PC-3 (cell line): ENCODE data around the gene IFIT2. TPM values are rescaled to one million over a fixed set of nuclear protein-coding genes. Genes with fewer than 3 reads are reported as not detected.
A peak's percentile ranks its signal among the peaks of the same experiment; 100 is the strongest.
"Not testable (repeated sequence)": the region's sequence is repeated elsewhere in the genome, so short reads cannot be mapped to it uniquely, and the experiment has no call there.

Experiments used
- ATAC-seq: fragments of 200-7000 bp; cut with Tn5 transposase; 2 replicates; pipeline ENCODE4 v1.9.1; 2020; ENCODE audit warnings: mild to moderate bottlenecking, moderate library complexity
- BruUV-seq: library from RNA; stranded (reverse); fragments of 400-500 nt; replicated peaks from 2 replicates; lab custom pipeline; 2021; lab: Mats Ljungman, UMichigan
- CTCF ChIA-PET: fragments of 300-600 bp; sonication (Branson Sonifier 250); formaldehyde crosslinking; loops from one replicate; lab custom pipeline; 2022; ENCODE audit warnings: antibody characterized with exemption; lab: Charles Lee
- POLR2A ChIA-PET: fragments of 300-600 bp; sonication (Branson Sonifier 250); formaldehyde crosslinking; loops from one replicate; lab custom pipeline; 2022; ENCODE audit warnings: antibody characterized with exemption; ENCODE audit not compliant: unreplicated experiment; lab: Charles Lee
- DNase-seq: peaks from one replicate; pipeline ENCODE4 v3.0.0-alpha.2; 2015
- H2AFZ ChIP-seq: fragments of 300-600 bp; sonication (generic); 2 replicates; pipeline ENCODE4 v1.6.0; 2016; ENCODE audit warnings: antibody characterized with exemption, low read length
- H3F3A ChIP-seq: fragments of 300-600 bp; sonication (generic); one replicate; pipeline ENCODE4 v1.6.0; 2017; ENCODE audit warnings: antibody characterized with exemption, low read length, control low read depth, mild to moderate bottlenecking; ENCODE audit not compliant: unreplicated experiment
- H3K27ac ChIP-seq: fragments of 300-600 bp; sonication (generic); 2 replicates; pipeline ENCODE4 v1.5.1; 2016; ENCODE audit warnings: mild to moderate bottlenecking, low read length
- H3K27me3 ChIP-seq: fragments of 300-600 bp; sonication (generic); 2 replicates; pipeline ENCODE4 v1.6.1; 2016; ENCODE audit warnings: low read length, mixed read lengths
- H3K36me3 ChIP-seq: fragments of 300-600 bp; sonication (generic); 2 replicates; pipeline ENCODE4 v1.6.1; 2016; ENCODE audit warnings: low read depth, mixed run types, low read length, mixed read lengths
- H3K4me1 ChIP-seq: fragments of 300-600 bp; sonication (generic); 2 replicates; pipeline ENCODE4 v1.5.1; 2016; ENCODE audit warnings: low read length; ENCODE audit not compliant: insufficient read depth
- H3K4me2 ChIP-seq: fragments of 300-600 bp; sonication (generic); 2 replicates; pipeline ENCODE4 v1.6.0; 2016; ENCODE audit warnings: low read length
- H3K4me3 ChIP-seq: fragments of 300-600 bp; sonication (generic); 2 replicates; pipeline ENCODE4 v1.5.1; 2016; ENCODE audit warnings: mild to moderate bottlenecking, low read length, mixed read lengths
- H3K79me2 ChIP-seq: fragments of 300-600 bp; sonication (generic); 2 replicates; pipeline ENCODE4 v1.6.1; 2017; ENCODE audit warnings: low read length, mixed read lengths
- H3K9ac ChIP-seq: fragments of 300-600 bp; sonication (generic); 2 replicates; pipeline ENCODE4 v1.6.0; 2016; ENCODE audit warnings: mild to moderate bottlenecking, low read length
- H3K9me2 ChIP-seq: fragments of 300-600 bp; sonication (generic); replicated peaks from 2 replicates; pipeline ENCODE4 v1.6.1; 2016; ENCODE audit warnings: mixed run types, low read length, mixed read lengths
- H3K9me3 ChIP-seq: fragments of 300-600 bp; sonication (generic); 2 replicates; pipeline ENCODE4 v1.6.1; 2016; ENCODE audit warnings: low read length, mixed read lengths
- H4K20me1 ChIP-seq: fragments of 300-600 bp; sonication (generic); 2 replicates; pipeline ENCODE4 v1.6.1; 2016; ENCODE audit warnings: low read length, mixed read lengths
- CTCF ChIP-seq: fragments of 300-600 bp; sonication (generic); conservative IDR thresholded peaks from 2 replicates; pipeline ENCODE4 v1.5.1; 2017; ENCODE audit warnings: antibody characterized with exemption, low read depth, mild to moderate bottlenecking, low read length
- EZH2 ChIP-seq: fragments of 300-600 bp; sonication (generic); IDR thresholded peaks from one replicate; pipeline ENCODE4 v1.6.1; 2017; ENCODE audit warnings: antibody characterized with exemption, mild to moderate bottlenecking, low read length; ENCODE audit not compliant: unreplicated experiment
- EZH2phosphoT487 ChIP-seq: fragments of 300-600 bp; sonication (generic); IDR thresholded peaks from 2 replicates; pipeline ENCODE4 v1.6.1; 2018; ENCODE audit warnings: mild to moderate bottlenecking, antibody characterized with exemption, low read length, borderline replicate concordance
- intact Hi-C: fragments of 100-400 bp; cut with micrococcal nuclease; formaldehyde crosslinking; loops from 2 replicates; pipeline ENCODE4 v1.9.0; 2023
- total RNA-seq: library from RNA; depleted of rRNA; stranded (reverse); fragments of >200 nt; gene quantifications from 2 replicates; pipeline ENCODE4 v1.2.3, GENCODE V29; 2014

The IFIT2 gene
- total RNA-seq, 1 experiment from 2014 or later, result 8.6 TPM

- CTCF ChIA-PET, result not testable (repeated sequence)
Observed at GRCh38 chr10:89325081-89325480, 23.2 kb downstream of the IFIT2 start.

GRCh38 chr10:89325856-89326255, 24.0 kb downstream of the IFIT2 start:
- H3K27ac ChIP-seq, DNase-seq, H3K9ac ChIP-seq, POLR2A ChIA-PET, BruUV-seq, H2AFZ ChIP-seq, ATAC-seq, CTCF ChIA-PET, H4K20me1 ChIP-seq, H3K27me3 ChIP-seq, H3K9me2 ChIP-seq, H3K36me3 ChIP-seq, H3K9me3 ChIP-seq, H3K4me2 ChIP-seq, H3K4me3 ChIP-seq: not testable (repeated sequence)
- Histone ChIP-seq H3K79me2 (0 out of 2 replicates have a peak, but pooled peaks cover 12% of the 10 kb centered on the region), H3F3A (peaks cover 12% of the 10 kb centered on the region), H3K4me1 (peaks cover 36% of the 10 kb centered on the region)
- intact Hi-C loops, result loop anchor here (5.0 kb wide), 2 partner anchors 46 to 61 kb away; no protein-coding TSS in a partner anchor

More at GRCh38 chr10:89325081-89325480, 23.2 kb downstream of the IFIT2 start:
- H3K4me2 ChIP-seq, H4K20me1 ChIP-seq, DNase-seq, H3K4me3 ChIP-seq, H3K27me3 ChIP-seq, H2AFZ ChIP-seq, POLR2A ChIA-PET, H3K27ac ChIP-seq, H3K36me3 ChIP-seq, H3K9me3 ChIP-seq, BruUV-seq, H3K9me2 ChIP-seq, H3K9ac ChIP-seq, ATAC-seq: not testable (repeated sequence)
- Histone ChIP-seq H3K79me2 (0 out of 2 replicates have a peak, but pooled peaks cover 12% of the 10 kb centered on the region), H3F3A (peaks cover 12% of the 10 kb centered on the region), H3K4me1 (peaks cover 29% of the 10 kb centered on the region)
- intact Hi-C loops, result loop anchor here (5.0 kb wide), 2 partner anchors 47 to 62 kb away; no protein-coding TSS in a partner anchor

GRCh38 chr10:89327803-89328441, 26.1 kb downstream of the IFIT2 start, which contains the start of gene IFIT3:
TSS of gene IFIT3 (plus strand) at chr10:89327997. CDS start at chr10:89328074, 77 bp downstream.
- Histone ChIP-seq H2AFZ (peak within 1 kb of the TSS; percentile 88), H3K27ac (peak within 1 kb of the TSS; percentile 94), H3K4me3 (peak within 1 kb of the TSS; percentile 75), H3K9ac (peak within 1 kb of the TSS; percentile 74), H4K20me1 (no peaks in the 10 kb centered on the region), H3K9me3 (no peaks in the 10 kb centered on the region), H3K4me1 (peaks cover 45% of the 10 kb centered on the region), H3K9me2 (no peaks in the 10 kb centered on the region), H3K4me2 (peak within 1 kb of the TSS; percentile 92), H3K27me3 (no peaks in the 10 kb centered on the region), H3K79me2 (0 out of 2 replicates have a peak, but pooled peaks cover 12% of the 10 kb centered on the region), H3F3A (peaks cover 12% of the 10 kb centered on the region), H3K36me3 (no peaks in the 10 kb centered on the region)
- DNase-seq, result peak; percentile 80
- POLR2A ChIA-PET, result interaction anchor here (0.5 to 1.3 kb wide), 3 partner anchors 26 to 60 kb away, joined by 3 to 11 read pairs (median 3); partner anchors contain the start of gene IFIT2
- CTCF ChIA-PET, result interaction anchor here (0.6 kb wide), 1 partner anchor 64 kb away, joined by 4 read pairs; the partner anchor contains the start of gene IFIT1
- BruUV-seq, result TSS peak; percentile 75
- intact Hi-C loops, result loop anchor here (1.0 to 5.0 kb wide), 4 partner anchors 25 to 66 kb away; no protein-coding TSS in a partner anchor
- TF ChIP-seq EZH2phosphoT487, result no peak
- TF ChIP-seq EZH2, result no peak
- no peak for TF ChIP-seq CTCF
- peak; percentile 78 for ATAC-seq
